ENCODE data around the gene ARHGEF19.
"Not testable (repeated sequence)": the region's sequence is repeated elsewhere in the genome, so short reads cannot be mapped to it uniquely, and the experiment has no call there.

Gene ARHGEF19

DNA sequence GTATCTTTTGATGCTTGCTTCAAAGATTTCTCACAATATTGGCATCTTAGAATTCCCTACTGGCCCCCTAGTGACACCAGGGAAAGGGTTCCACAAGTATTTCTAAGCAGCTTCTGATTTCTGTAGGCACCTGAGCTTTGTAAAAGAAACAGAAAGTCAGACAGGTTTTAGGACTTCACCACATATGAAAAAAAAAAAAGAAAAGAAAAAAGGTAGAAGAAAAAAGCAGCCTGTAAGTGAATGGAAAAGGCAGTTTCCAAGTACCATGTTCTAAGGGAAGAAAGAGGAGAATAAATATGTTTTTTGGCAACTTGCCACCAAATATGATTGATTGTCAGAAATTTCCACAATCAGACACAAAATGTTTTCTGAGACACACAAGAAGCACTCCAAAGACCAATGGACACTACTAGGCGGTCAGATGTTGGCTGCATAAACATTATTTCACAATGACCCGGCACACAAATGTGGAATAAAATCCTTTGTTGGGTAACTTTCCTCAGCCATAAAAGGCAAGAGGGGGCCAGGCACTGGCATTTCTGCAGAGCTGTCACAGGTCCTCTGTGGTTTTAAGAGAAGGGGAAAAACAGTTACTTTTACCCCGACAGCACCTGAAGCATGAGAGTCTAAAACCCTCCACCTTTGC is 37.3 kb upstream of the ARHGEF19 start:
- no peak for DNase-seq (ENCODE audit: low spot score)
- TF ChIP-seq, protein P1, sequence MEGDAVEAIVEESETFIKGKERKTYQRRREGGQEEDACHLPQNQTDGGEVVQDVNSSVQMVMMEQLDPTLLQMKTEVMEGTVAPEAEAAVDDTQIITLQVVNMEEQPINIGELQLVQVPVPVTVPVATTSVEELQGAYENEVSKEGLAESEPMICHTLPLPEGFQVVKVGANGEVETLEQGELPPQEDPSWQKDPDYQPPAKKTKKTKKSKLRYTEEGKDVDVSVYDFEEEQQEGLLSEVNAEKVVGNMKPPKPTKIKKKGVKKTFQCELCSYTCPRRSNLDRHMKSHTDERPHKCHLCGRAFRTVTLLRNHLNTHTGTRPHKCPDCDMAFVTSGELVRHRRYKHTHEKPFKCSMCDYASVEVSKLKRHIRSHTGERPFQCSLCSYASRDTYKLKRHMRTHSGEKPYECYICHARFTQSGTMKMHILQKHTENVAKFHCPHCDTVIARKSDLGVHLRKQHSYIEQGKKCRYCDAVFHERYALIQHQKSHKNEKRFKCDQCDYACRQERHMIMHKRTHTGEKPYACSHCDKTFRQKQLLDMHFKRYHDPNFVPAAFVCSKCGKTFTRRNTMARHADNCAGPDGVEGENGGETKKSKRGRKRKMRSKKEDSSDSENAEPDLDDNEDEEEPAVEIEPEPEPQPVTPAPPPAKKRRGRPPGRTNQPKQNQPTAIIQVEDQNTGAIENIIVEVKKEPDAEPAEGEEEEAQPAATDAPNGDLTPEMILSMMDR (IDR thresholded peaks at IDR 0.05; ENCODE audit: borderline replicate concordance, control extremely low read depth, extremely low read depth, insufficient read depth, missing control alignments): no peak
- in situ Hi-C loops (cut with MboI; ENCODE audit: low sequenced_read_pairs, unreplicated experiment): no loop called here

DNA sequence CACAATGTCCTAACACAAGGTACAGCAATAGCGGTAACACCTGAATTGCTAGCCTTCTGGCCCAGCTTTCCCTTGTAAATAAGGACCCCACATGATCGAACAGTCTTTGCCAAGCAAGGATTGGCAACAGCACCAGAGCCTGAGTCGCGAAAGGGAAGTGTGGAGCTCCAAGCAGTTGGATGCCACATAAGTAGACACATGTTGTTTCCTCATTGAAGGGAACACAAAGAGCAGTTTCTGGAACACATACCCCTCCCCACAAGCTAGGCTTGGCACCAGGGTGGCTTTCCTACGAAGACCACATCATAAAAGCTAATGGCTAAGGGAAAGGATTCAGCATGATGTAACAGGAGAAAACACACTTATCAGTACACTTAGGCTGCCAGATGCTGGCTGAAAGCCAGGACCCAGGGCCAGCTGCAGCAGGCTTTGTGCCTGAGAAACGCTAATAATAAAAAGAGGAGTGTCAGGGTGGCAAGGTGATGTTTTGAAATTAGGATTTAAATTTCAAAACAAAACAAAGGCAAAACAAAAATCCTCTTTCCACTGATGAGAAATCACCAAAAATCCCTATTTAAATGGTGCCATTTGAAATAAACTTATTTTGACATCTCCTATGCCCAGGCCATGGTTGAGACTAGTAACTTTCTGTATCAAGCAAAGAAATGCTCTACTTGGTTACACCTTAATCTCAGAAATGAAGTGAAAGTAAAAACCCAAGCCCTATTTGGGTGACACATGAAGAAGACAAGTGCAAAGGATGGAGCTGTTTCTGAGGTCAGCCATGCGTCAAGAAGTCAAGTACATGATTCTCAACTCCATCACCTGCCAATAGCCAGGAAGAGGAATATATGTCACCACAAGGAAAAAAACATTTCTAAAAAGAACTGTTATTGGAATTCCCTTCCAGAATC is 36.4 kb upstream of the ARHGEF19 start:
- TF ChIP-seq, protein P1 (IDR thresholded peaks at IDR 0.05; ENCODE audit: borderline replicate concordance, control extremely low read depth, extremely low read depth, insufficient read depth, missing control alignments): no peak
- in situ Hi-C loops (cut with MboI; ENCODE audit: low sequenced_read_pairs, unreplicated experiment): no loop called here
- DNase-seq (ENCODE audit: low spot score): peak; percentile 70

DNA sequence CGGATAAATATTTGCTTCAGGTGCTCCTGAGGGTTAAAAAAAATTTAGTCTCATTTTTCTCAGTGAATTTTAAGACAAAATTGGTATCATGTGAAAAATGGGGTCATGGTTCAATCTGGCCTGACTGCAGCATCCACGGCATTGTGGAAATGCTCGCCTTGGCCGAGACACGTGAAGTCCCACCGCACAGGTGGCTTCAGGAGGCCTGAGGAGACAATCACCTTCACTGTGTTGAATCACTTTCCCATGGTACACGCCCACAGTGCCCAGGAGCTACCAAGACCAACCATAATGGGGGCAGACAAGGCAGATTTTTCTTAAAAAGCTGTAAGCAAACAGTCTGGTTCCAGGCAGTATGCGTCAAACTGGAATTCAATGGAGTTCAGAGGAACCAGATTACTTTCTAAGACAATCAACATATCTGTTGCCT is 35.6 kb upstream of the ARHGEF19 start:
- TF ChIP-seq, protein P1 (IDR thresholded peaks at IDR 0.05; ENCODE audit: borderline replicate concordance, control extremely low read depth, extremely low read depth, insufficient read depth, missing control alignments): no peak
- DNase-seq (ENCODE audit: low spot score): no peak
- in situ Hi-C loops (cut with MboI; ENCODE audit: low sequenced_read_pairs, unreplicated experiment): no loop called here

DNA sequence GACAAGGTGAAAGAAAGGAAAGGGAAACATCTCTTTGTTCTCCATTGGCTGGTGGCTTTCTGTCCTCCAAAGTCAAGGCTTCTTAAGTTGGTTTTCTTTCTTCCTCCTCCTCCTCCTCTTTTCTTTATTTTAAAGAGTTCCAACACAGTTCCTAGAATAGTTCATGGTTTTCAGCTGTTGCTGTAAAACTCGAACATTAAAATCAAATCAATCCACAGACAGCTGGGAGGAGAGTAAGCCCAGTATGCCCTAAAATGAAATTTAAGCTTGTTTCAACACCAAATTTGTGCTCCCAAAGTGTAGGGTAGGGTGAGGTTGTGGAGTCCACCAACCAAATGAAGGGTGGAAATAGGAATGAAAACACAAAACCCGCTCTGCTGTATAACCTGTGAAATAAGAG is 35.0 kb upstream of the ARHGEF19 start:
- DNase-seq (ENCODE audit: low spot score): no peak
- TF ChIP-seq, protein P1 (IDR thresholded peaks at IDR 0.05; ENCODE audit: borderline replicate concordance, control extremely low read depth, extremely low read depth, insufficient read depth, missing control alignments): no peak
- in situ Hi-C loops (cut with MboI; ENCODE audit: low sequenced_read_pairs, unreplicated experiment): no loop called here

DNA sequence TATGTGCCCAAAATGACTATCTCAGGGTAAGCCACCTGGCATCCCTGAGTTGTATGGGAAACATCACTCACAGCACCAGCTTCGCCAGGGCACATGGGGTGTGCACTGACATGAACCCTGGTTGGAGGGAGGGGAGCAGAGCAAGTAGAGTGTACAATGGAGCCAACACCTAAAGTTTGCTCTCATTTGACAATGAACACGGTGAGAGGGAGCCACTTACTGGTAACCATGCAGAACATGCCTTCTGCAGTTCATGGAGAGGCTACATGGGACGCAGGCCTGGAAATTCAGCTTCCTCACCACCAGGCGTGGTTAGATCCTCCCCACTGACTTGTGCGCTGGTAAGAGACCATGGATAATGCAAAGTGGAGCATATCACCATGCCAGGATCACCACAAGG is 34.5 kb upstream of the ARHGEF19 start:
- no peak for DNase-seq (ENCODE audit: low spot score)
- in situ Hi-C loops (cut with MboI; ENCODE audit: low sequenced_read_pairs, unreplicated experiment): no loop called here
- TF ChIP-seq, protein P1 (IDR thresholded peaks at IDR 0.05; ENCODE audit: borderline replicate concordance, control extremely low read depth, extremely low read depth, insufficient read depth, missing control alignments): no peak

DNA sequence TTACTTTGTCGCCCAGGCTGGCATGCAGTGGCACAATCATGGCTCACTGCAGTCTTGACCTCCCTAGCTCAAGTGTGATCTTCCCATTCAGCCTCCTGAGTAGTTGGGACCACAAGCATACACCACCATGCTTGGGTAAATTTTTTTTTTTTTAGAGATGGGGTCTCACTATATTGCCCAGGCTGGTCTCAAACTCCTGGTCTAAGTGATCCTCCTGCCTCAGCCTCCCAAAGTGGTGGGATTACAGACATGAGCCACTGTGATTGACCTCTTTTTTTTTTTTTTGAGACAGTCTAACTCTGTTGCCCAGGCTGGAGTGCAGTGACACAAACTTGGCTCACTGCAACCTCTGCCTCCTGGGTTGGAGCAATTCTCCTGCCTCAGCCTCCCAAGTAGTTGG is 33.8 kb upstream of the ARHGEF19 start:
- in situ Hi-C loops (cut with MboI; ENCODE audit: low sequenced_read_pairs, unreplicated experiment); DNase-seq (ENCODE audit: low spot score): not testable (repeated sequence)

Data from GM13976 (cell line).